Ectodermal cell (in vitro differentiated cells): ENCODE results near the gene SIVA1. TPM values are rescaled to one million over a fixed set of nuclear protein-coding genes. Genes with fewer than 3 reads are reported as not detected.
A peak's percentile ranks its signal among the peaks of the same experiment; 100 is the strongest.

Source experiments
- H3K27ac ChIP-seq: 2 replicates; pipeline ENCODE4 v1.7.0; 2013; ENCODE audit warnings: mild to moderate bottlenecking, low read depth, low read length; ENCODE audit not compliant: insufficient read depth, poor library complexity, severe bottlenecking
- H3K27me3 ChIP-seq: 2 replicates; pipeline ENCODE4 v1.7.0; 2013; ENCODE audit warnings: mild to moderate bottlenecking, low read length; ENCODE audit not compliant: insufficient read depth, control insufficient read depth, poor library complexity, severe bottlenecking
- H3K36me3 ChIP-seq: one replicate; pipeline ENCODE4 v1.7.0; 2013; ENCODE audit warnings: low read length; ENCODE audit not compliant: control insufficient read depth, insufficient read depth
- H3K4me1 ChIP-seq: one replicate; pipeline ENCODE4 v1.7.0; 2013; ENCODE audit warnings: low read length; ENCODE audit not compliant: control insufficient read depth, insufficient read depth
- H3K4me3 ChIP-seq: 2 replicates; pipeline ENCODE4 v1.7.0; 2013; ENCODE audit warnings: low read depth, low read length, control low read depth; ENCODE audit not compliant: insufficient read depth
- H3K9me3 ChIP-seq: 2 replicates; pipeline ENCODE4 v1.7.0; 2013; ENCODE audit warnings: mild to moderate bottlenecking, low read length, moderate library complexity; ENCODE audit not compliant: control insufficient read depth
- WGBS, 2 experiments: methylation state at CpG; one replicate each; pipeline ENCODE4 v1.1.7; 2013; ENCODE audit warnings: missing lambda C conversion rate in 2 of 2; 5-methylcytosine and 5-hydroxymethylcytosine counted together
- polyA plus RNA-seq, 4 experiments: library from polyadenylated mRNA; stranded (reverse); fragments of 50-300 nt; gene quantifications; one replicate each; pipeline ENCODE4 v1.2.3, GENCODE V29; 2013

SIVA1 gene
- polyA plus RNA-seq (2013, experiment 1 of 4) = 94.0 TPM
- polyA plus RNA-seq (2013, experiment 2 of 4) = 94.2 TPM
- polyA plus RNA-seq (2013, experiment 3 of 4) = 110 TPM
- polyA plus RNA-seq (2013, experiment 4 of 4) = 109 TPM

GRCh38 chr14:104752735-104753527 is at the start of gene SIVA1:
Gene SIVA1 (plus strand): TSS chr14:104753147. CDS start chr14:104753202, 55 bp downstream.
- Histone ChIP-seq H3K36me3 (peaks cover 24% of the 10 kb centered on the region), H3K27me3 (no peaks in the 10 kb centered on the region), H3K4me3 (peak within 1 kb of the TSS; percentile 76), H3K9me3 (no peaks in the 10 kb centered on the region), H3K27ac (peak within 1 kb of the TSS; percentile 45), H3K4me1 (peaks cover 14% of the 10 kb centered on the region)
- WGBS, 2 experiments = 0% methylated on average over 95 of the region's 95 CpGs

GRCh38 chr14:104703269-104703668 is 49.7 kb upstream of the SIVA1 start:
- peaks cover 16% of the 10 kb centered on the region for H3K36me3 ChIP-seq
- H3K4me3 ChIP-seq = no peak overlapping the region
- H3K27ac ChIP-seq = no peak overlapping the region
- H3K27me3 ChIP-seq = no peaks in the 10 kb centered on the region
- WGBS, 2 experiments = 97% methylated on average over 28 of the region's 28 CpGs
- H3K4me1 ChIP-seq = peaks cover 20% of the 10 kb centered on the region
- no peaks in the 10 kb centered on the region for H3K9me3 ChIP-seq

GRCh38 chr14:104704252-104704651 is 48.7 kb upstream of the SIVA1 start:
- Histone ChIP-seq H3K4me3 (no peak overlapping the region), H3K4me1 (peaks cover 20% of the 10 kb centered on the region), H3K27me3 (no peaks in the 10 kb centered on the region), H3K9me3 (no peaks in the 10 kb centered on the region), H3K36me3 (peaks cover 16% of the 10 kb centered on the region), H3K27ac (no peak overlapping the region)
- WGBS, 2 experiments = 96 to 97% methylated on average over 22 of the region's 22 CpGs

GRCh38 chr14:104705340-104706047 is 47.5 kb upstream of the SIVA1 start:
- H3K4me3 ChIP-seq = no peak overlapping the region
- peaks cover 14% of the 10 kb centered on the region for H3K4me1 ChIP-seq
- WGBS, 2 experiments = 93 to 94% methylated on average over 21 of the region's 21 CpGs
- no peaks in the 10 kb centered on the region for H3K27me3 ChIP-seq
- H3K36me3 ChIP-seq = peaks cover 16% of the 10 kb centered on the region
- H3K9me3 ChIP-seq = no peaks in the 10 kb centered on the region
- no peak overlapping the region for H3K27ac ChIP-seq

- Histone ChIP-seq H3K4me3 (no peak overlapping the region), H3K27me3 (no peaks in the 10 kb centered on the region), H3K4me1 (peaks cover 14% of the 10 kb centered on the region), H3K9me3 (no peaks in the 10 kb centered on the region), H3K36me3 (peaks cover 13% of the 10 kb centered on the region), H3K27ac (no peak overlapping the region)
- 58 to 63% methylated on average over 25 of the region's 28 CpGs for WGBS, 2 experiments
These were observed 46.0 kb upstream of the SIVA1 start for GRCh38 chr14:104706733-104707607.

- no peak overlapping the region for H3K27ac ChIP-seq
- no peaks in the 10 kb centered on the region for H3K27me3 ChIP-seq
- peaks cover 13% of the 10 kb centered on the region for H3K36me3 ChIP-seq
- 68 to 71% methylated on average over 31 to 32 of the region's 34 CpGs for WGBS, 2 experiments
- H3K9me3 ChIP-seq = no peaks in the 10 kb centered on the region
- H3K4me3 ChIP-seq = no peak overlapping the region
- peaks cover 14% of the 10 kb centered on the region for H3K4me1 ChIP-seq
These were observed 45.0 kb upstream of the SIVA1 start for GRCh38 chr14:104707608-104708595.

GRCh38 chr14:104708606-104709268 is 44.2 kb upstream of the SIVA1 start:
- H3K27me3 ChIP-seq = no peaks in the 10 kb centered on the region
- H3K4me3 ChIP-seq = no peak overlapping the region
- no peaks in the 10 kb centered on the region for H3K9me3 ChIP-seq
- 52 to 54% methylated on average over 20 of the region's 20 CpGs for WGBS, 2 experiments
- H3K4me1 ChIP-seq = peaks cover 14% of the 10 kb centered on the region
- H3K36me3 ChIP-seq = peaks cover 10% of the 10 kb centered on the region
- H3K27ac ChIP-seq = no peak overlapping the region

- no peaks in the 10 kb centered on the region for H3K9me3 ChIP-seq
- H3K4me1 ChIP-seq = peaks cover 14% of the 10 kb centered on the region
- peaks cover 2% of the 10 kb centered on the region for H3K36me3 ChIP-seq
- 88 to 89% methylated on average over 18 of the region's 18 CpGs for WGBS, 2 experiments
- no peak overlapping the region for H3K4me3 ChIP-seq
- H3K27me3 ChIP-seq = no peaks in the 10 kb centered on the region
- no peak overlapping the region for H3K27ac ChIP-seq
These were observed 43.4 kb upstream of the SIVA1 start for GRCh38 chr14:104709387-104710039.
